GM19468 (cell line): ENCODE results near the gene GRAMD2B.
A peak's percentile ranks its signal among the peaks of the same experiment; 100 is the strongest.
"Not testable (repeated sequence)": the region's sequence is repeated elsewhere in the genome, so short reads cannot be mapped to it uniquely, and the experiment has no call there.

Experiments
- ATAC-seq: cut with Tn5 transposase; IDR thresholded peaks from one replicate; pipeline ENCODE4 v1.9.1; 2021; ENCODE audit warnings: mild to moderate bottlenecking, moderate library complexity, moderate number of reproducible peaks; ENCODE audit not compliant: unreplicated experiment; ENCODE audit errors: extremely low read depth

GRAMD2B gene

GRCh38 chr5:126403876-126404275, 19.3 kb upstream of the GRAMD2B start:
- no peak for ATAC-seq

GRCh38 chr5:126410623-126411022, 12.6 kb upstream of the GRAMD2B start:
- ATAC-seq, result no peak

DNA sequence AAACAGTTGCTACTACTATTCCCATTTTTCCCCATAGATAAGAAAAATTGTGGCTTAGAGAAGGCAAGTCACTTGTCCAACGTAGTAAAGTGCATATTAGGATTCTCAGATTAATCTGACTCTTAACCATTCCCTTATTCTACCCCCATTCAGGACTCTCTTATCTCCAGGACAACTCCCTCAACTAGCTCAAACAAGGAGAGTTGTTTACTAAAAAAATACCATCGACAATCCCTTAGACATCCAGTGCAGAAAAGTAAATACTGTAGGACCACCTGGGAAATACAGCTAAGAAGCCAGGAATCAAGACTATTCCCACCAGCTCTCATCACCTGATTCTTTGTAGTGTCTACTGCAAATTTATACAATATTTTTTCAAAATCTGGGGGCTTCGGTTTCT, 9.4 kb upstream of the GRAMD2B start:
- ATAC-seq, result no peak

- ATAC-seq, result no peak
Observed at GRCh38 chr5:126414874-126415502, 8.2 kb upstream of the GRAMD2B start.

DNA sequence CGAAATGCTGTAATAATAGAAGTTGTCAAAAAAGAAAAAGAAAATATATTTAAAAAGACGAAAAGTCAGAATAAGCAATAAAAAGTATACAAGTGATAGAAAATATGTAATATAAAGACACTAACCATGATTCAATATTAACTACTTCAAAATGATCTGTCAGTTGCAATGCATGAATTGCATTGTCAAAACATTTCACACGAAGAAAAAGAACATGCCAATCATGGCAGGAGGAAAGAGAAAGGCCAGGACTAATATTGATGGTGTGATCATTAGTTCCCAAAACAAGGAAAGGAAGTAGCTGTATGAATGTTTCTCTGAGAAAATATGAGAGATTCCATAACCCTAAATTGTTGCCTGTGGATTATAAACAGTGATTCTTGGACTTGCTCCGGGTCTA, 7.4 kb upstream of the GRAMD2B start:
- ATAC-seq, result no peak

DNA sequence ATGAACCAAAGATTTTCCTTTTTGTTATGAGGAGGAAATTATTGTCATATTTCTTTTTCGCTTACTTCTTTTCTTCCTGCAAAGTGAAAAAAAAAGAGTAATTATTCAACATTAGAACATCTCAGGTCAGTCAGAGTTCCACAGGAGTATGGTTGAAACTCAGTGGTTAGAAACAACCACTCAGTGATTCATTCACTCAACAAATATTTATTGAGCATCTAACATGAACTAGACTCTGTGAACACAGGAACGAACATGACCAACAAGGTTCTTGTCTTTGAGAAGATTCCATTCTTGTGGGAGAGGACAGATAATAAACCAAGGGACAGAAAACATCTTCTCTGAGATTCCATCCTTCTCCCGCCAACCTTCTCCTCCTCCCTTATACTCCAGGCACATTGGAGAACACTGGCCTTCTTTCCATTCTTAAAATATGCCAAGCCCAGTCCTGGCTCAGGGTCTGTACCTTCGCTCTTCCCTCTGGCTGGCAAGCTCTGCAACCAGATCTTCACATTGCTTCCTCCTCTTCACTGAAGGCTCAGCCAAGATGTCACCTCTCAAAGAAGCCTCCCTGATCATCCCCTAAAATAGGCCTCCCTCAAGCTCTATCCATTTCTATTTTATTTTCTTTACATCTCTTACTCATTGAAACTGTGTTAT, 6.8 kb upstream of the GRAMD2B start:
- ATAC-seq, result no peak

GRCh38 chr5:126417178-126417577, 6.0 kb upstream of the GRAMD2B start:
- ATAC-seq, result no peak

DNA sequence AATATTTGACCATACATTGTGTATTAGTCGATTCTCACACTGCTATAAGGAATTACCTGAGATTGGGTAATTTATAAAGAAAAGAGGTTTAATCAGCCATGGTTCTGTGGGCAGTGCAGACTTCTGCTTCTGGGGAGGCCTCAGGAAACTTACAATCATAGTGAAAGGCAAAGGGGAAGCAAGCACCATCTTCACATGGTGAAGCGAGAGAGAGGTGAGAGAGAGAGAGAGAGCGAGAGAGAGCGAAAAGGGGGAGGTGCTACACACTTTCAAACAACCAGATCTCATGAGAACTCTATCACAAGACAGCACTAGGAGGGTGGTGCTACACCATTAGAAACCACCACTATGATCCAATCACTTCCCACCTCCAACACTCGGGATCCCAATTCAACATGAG, 4.1 kb upstream of the GRAMD2B start:
- no peak for ATAC-seq

DNA sequence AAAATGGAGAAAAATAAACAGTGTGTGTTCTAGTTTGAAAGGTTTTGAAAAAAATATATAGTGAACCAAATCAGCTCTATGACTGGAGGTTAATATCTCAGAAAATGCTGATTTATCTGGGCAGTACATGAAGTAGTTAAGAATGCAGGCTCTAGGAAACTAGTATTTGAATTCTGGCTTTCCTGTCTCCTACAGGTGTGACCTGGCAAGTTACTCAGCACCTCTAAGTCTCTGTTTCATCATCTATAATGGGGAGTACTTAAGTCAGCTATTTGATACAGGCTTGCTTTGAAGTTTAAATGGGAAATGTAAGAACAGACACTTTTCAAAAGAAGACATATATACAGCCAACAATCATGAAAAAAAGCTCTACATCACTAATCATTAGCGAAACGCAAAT, 5.2 kb downstream of the GRAMD2B start:
- ATAC-seq, result no peak

- ATAC-seq, result no peak
Observed at GRCh38 chr5:126430631-126431030, 7.4 kb downstream of the GRAMD2B start.

- no peak for ATAC-seq
Observed at GRCh38 chr5:126433701-126434100, 10.5 kb downstream of the GRAMD2B start.

DNA sequence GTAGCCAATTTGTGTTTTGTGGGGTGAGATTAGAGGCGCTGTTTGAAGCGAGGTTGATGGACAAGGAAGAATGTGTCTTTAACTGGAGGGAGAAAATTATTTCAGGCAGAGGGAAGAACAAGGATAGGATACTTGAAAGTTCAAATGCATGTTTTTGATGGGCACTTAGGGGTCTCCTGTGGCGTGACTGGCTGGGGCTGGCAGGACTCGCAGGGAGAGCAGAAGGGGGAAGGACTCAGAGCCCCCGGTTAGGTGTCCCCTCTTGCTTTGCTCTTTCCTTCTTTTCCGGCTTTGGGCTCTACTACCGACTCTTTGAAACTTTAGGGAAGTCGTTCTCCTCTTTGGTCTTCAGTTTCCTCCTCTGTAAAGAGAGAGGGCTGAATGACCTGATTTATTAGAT, 12.1 kb downstream of the GRAMD2B start:
- no peak for ATAC-seq

DNA sequence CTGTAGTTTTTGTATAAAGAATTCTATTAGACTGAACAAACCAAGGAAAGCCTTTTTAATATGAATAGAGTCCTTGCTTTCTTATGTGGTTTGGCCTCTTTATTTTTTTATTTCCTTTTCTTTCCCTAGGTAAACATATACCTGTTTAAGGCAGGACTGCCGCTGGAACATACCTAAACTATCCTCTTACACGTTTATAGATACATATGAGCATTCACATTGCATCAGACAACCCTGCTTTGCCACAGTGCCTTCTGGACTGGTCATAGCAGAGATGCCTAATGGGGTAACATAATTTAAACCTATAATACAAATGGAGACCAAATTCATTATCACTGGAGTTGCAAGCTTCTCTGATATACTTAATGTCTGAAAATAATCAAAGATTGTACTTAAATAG, 12.5 kb downstream of the GRAMD2B start:
- no peak for ATAC-seq

GRCh38 chr5:126437721-126438120, 14.5 kb downstream of the GRAMD2B start:
- no peak for ATAC-seq

DNA sequence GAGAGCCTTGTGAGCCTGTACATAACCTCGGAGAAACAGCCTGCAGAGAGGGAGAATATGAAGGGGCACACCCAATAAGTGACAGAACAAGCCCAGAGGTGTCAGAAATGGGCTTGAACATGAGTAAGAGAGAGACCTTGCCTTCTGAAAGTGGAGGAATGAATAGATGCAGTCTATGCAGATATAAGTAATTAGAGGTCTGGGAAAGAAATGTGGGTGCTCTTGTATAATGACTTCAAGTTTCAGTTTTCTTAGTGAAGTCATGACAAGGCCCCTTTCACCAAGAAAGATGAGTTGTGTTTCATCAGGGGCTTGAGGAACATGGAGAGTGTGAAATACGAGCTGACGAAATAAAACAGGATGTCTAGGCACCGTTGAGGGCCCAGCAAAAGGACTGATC, 15.1 kb downstream of the GRAMD2B start:
- ATAC-seq, result peak; percentile 80

DNA sequence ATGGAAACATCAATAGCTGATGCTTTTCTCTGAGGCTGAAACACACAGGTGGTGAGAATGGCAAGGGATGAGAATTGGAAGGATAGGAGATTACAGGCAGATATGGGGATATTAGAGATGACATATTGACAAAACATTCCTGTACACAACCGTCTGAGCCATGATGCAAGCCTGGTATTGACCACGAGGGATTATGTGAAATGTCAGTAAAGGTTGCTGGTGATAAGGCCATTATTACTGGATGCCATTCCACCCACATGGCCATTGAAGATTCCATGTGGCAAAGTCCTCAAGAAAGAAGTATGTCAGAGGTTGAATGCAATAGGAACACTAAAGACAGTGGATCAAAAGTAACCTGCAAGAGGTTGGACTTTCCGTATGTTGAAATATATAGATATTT, 15.7 kb downstream of the GRAMD2B start:
- no peak for ATAC-seq

DNA sequence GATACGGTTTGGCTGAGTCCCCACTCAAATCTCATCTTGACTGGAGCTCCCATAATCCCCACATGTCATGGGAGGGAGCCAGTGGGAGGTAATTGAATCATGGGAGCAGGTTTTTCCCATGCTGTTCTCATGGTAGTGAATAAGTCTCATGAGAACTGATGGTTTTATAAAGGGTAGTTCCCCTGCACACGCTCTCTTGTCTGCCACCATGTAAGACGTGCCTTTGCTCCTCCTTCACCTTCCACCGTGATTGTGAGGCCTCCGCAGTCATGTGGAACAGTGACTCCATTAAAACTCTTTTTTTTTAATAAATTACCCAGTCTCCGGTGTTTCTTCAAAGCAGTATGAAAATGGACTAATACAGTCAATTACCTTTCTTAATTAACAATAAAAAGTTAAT, 16.5 kb downstream of the GRAMD2B start:
- ATAC-seq, result not testable (repeated sequence)

DNA sequence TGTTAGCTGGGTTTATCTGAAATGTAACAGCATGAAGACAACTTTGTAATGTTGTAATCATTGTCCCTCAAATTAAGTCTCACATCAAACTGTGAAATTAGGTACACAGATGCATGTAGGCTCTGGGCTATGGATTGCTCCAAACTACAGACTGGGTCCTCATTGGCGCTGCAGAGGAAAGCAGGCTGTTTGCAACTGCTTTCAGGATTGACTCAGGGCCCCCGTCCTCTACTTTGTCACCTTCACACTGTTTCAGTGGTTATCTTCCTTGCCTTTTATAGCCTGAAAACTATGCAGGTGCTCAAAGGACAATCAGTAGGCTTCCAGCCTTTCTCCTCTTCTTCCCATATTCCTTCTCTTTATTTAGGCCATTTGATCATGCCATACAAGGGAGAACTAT, 18.0 kb downstream of the GRAMD2B start:
- ATAC-seq, result no peak

DNA sequence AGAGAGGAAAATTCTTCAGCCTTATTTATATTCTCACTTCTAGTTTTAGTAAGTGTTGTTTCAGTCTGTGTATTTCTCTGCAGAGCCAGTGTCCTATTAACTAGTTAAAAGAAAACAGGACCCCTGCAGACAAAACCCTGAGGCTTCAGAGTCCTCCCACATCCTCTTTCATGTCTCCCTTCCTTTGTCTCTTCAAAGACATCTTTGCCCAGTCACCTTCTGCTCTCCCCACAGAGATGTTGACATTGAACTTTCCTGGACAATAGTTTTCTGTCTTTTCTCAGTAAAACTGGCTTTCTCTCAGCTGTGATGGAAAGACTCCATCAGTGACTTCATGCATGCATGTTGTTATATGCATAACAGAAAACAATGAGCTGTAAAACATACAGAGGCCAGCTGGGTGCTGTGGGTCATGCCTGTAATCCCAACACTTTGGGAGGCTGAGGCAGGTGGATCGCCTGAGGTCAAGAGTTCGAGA, 20.2 kb downstream of the GRAMD2B start:
- peak; percentile 93 for ATAC-seq

- ATAC-seq, result no peak
Observed at GRCh38 chr5:126444137-126444536, 20.9 kb downstream of the GRAMD2B start.

- no peak for ATAC-seq
Observed at GRCh38 chr5:126445502-126446174, 22.4 kb downstream of the GRAMD2B start.
